GM12864 (cell line): ENCODE measurements around the gene WDR72.

ENCODE experiments used
- DNase-seq: peaks from one replicate; pipeline ENCODE4 v3.0.0-alpha.2; 2011; ENCODE audit warnings: low read depth
- H3K4me3 ChIP-seq: 2 replicates; pipeline ENCODE4 v1.5.1; 2011; ENCODE audit warnings: mild to moderate bottlenecking, low read depth, low read length, control low read depth
- CTCF ChIP-seq: IDR thresholded peaks from 2 replicates; pipeline ENCODE4 v1.5.1; 2011; ENCODE audit warnings: low read depth, mild to moderate bottlenecking, moderate library complexity, low read length, control low read depth, inconsistent platforms; ENCODE audit errors: missing control alignments

The WDR72 gene

GRCh38 chr15:53759411-53759931 lies at the start of gene WDR72:
TSS of gene WDR72 (minus strand) at chr15:53759663. CDS start at chr15:53733149, 26,514 bp downstream.
- no peak for TF ChIP-seq CTCF
- no peak within 1 kb of the TSS for H3K4me3 ChIP-seq
- no peak for DNase-seq

GRCh38 chr15:53808058-53808706 lies 48.7 kb upstream of the WDR72 start:
- H3K4me3 ChIP-seq = no peak overlapping the region
- DNase-seq = no peak
- peak; percentile 41 for TF ChIP-seq CTCF

- TF ChIP-seq CTCF = no peak
- DNase-seq = no peak
- H3K4me3 ChIP-seq = no peak overlapping the region
Observed at GRCh38 chr15:53807501-53807900, 48.0 kb upstream of the WDR72 start.

- DNase-seq = no peak
- no peak overlapping the region for H3K4me3 ChIP-seq
- TF ChIP-seq CTCF = no peak
Observed at GRCh38 chr15:53802672-53803071, 43.2 kb upstream of the WDR72 start.

- no peak for TF ChIP-seq CTCF
- DNase-seq = no peak
- H3K4me3 ChIP-seq = no peak overlapping the region
Observed at GRCh38 chr15:53791581-53791980, 32.1 kb upstream of the WDR72 start.

GRCh38 chr15:53789654-53790375 lies 30.4 kb upstream of the WDR72 start:
- no peak for DNase-seq
- TF ChIP-seq CTCF = no peak
- H3K4me3 ChIP-seq = no peak overlapping the region
